Measurements from ENCODE around the gene LONRF2.
"Not testable (repeated sequence)": the region's sequence is repeated elsewhere in the genome, so short reads cannot be mapped to it uniquely, and the experiment has no call there.

LONRF2 gene

GRCh38 chr2:100262555-100263320 is 59.6 kb downstream of the LONRF2 start:
- ATAC-seq (ENCODE audit: low read depth) (peak; percentile 64), DNase-seq (ENCODE audit: low spot score in 2 of 2) (peak; percentile 62 to 64)
- Mint-ChIP-seq H3K27ac (no peak overlapping the region), H3K9me3 (no peaks in the 10 kb centered on the region), H3K4me3 (no peak overlapping the region), H3K36me3 (no peaks in the 10 kb centered on the region), H3K4me1 (no peaks in the 10 kb centered on the region), H3K27me3 (peaks cover 1% of the 10 kb centered on the region)

GRCh38 chr2:100262046-100262445 is 60.3 kb downstream of the LONRF2 start:
- no peaks in the 10 kb centered on the region for H3K9me3 Mint-ChIP-seq
- H3K4me3 Mint-ChIP-seq = no peak overlapping the region

GRCh38 chr2:100260712-100261620 is 61.3 kb downstream of the LONRF2 start:
- Mint-ChIP-seq H3K27ac (no peak overlapping the region), H3K4me1 (no peaks in the 10 kb centered on the region), H3K4me3 (no peak overlapping the region), H3K36me3 (no peaks in the 10 kb centered on the region), H3K27me3 (peaks cover 3% of the 10 kb centered on the region), H3K9me3 (no peaks in the 10 kb centered on the region)
- DNase-seq (ENCODE audit: low spot score in 2 of 2) (peak; percentile 48 to 58), ATAC-seq (ENCODE audit: low read depth) (peak; percentile 78)

More at GRCh38 chr2:100262046-100262445, 60.3 kb downstream of the LONRF2 start:
- Mint-ChIP-seq H3K27me3 (peaks cover 3% of the 10 kb centered on the region), H3K27ac (no peak overlapping the region), H3K4me1 (no peaks in the 10 kb centered on the region), H3K36me3 (no peaks in the 10 kb centered on the region)
- DNase-seq (ENCODE audit: low spot score in 2 of 2) = no peak
- no peak for ATAC-seq (ENCODE audit: low read depth)

- Mint-ChIP-seq H3K4me3 (no peak overlapping the region), H3K36me3 (no peaks in the 10 kb centered on the region), H3K27ac (no peak overlapping the region), H3K27me3 (peaks cover 3% of the 10 kb centered on the region), H3K9me3 (no peaks in the 10 kb centered on the region), H3K4me1 (no peaks in the 10 kb centered on the region)
- ATAC-seq (ENCODE audit: low read depth) = no peak
- no peak for DNase-seq (ENCODE audit: low spot score in 2 of 2)
These were observed 63.2 kb downstream of the LONRF2 start for GRCh38 chr2:100259106-100259505.

DNA sequence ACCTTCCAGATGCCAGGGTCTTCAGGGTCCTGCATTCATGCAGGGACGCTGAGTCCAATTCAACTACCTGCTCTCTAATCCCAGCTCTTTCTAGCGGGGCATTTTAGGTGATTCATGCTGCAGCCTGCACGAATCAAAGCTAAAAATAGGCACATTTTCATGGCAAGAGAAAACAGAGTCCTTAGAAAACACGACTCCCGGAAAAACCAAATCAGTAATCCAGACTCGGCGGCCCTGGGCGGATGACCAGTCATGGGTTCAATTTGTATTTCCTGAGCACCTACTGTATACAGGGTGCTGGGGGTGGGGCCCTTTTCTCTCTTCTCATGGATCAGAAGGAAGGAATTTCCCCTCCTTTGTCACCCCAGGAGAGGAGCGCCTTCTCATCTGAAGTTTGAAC is 64.4 kb downstream of the LONRF2 start:
- no peak for ATAC-seq (ENCODE audit: low read depth)
- Mint-ChIP-seq H3K4me3 (no peak overlapping the region), H3K27ac (no peak overlapping the region), H3K27me3 (peaks cover 2% of the 10 kb centered on the region), H3K9me3 (no peaks in the 10 kb centered on the region), H3K4me1 (no peaks in the 10 kb centered on the region), H3K36me3 (no peaks in the 10 kb centered on the region)
- no peak for DNase-seq (ENCODE audit: low spot score in 2 of 2)

GRCh38 chr2:100256849-100257248 is 65.5 kb downstream of the LONRF2 start:
- Mint-ChIP-seq H3K27ac (no peak overlapping the region), H3K9me3 (no peaks in the 10 kb centered on the region), H3K27me3 (peaks cover 2% of the 10 kb centered on the region), H3K36me3 (no peaks in the 10 kb centered on the region), H3K4me1 (no peaks in the 10 kb centered on the region), H3K4me3 (no peak overlapping the region)
- ATAC-seq (ENCODE audit: low read depth) (no peak), DNase-seq (ENCODE audit: low spot score in 2 of 2) (no peak)

- H3K9me3 Mint-ChIP-seq = no peaks in the 10 kb centered on the region
- H3K27ac Mint-ChIP-seq = no peak overlapping the region
- DNase-seq (ENCODE audit: low spot score in 2 of 2) (no peak), ATAC-seq (ENCODE audit: low read depth) (no peak)
- no peaks in the 10 kb centered on the region for H3K4me1 Mint-ChIP-seq
- peaks cover 2% of the 10 kb centered on the region for H3K27me3 Mint-ChIP-seq
- no peak overlapping the region for H3K4me3 Mint-ChIP-seq
- H3K36me3 Mint-ChIP-seq = no peaks in the 10 kb centered on the region
These were observed 65.9 kb downstream of the LONRF2 start for GRCh38 chr2:100256416-100256815.

- Mint-ChIP-seq H3K27ac (no peak overlapping the region), H3K9me3 (no peaks in the 10 kb centered on the region), H3K4me1 (peaks cover 12% of the 10 kb centered on the region), H3K4me3 (no peak overlapping the region), H3K27me3 (peaks cover 4% of the 10 kb centered on the region), H3K36me3 (peaks cover 3% of the 10 kb centered on the region)
- DNase-seq (ENCODE audit: low spot score in 2 of 2) (no peak), ATAC-seq (ENCODE audit: low read depth) (no peak)
These were observed 67.6 kb downstream of the LONRF2 start for GRCh38 chr2:100254646-100255210.

- no peak for DNase-seq (ENCODE audit: low spot score in 2 of 2)
- Mint-ChIP-seq H3K27me3 (peaks cover 4% of the 10 kb centered on the region), H3K27ac (no peak overlapping the region), H3K9me3 (no peaks in the 10 kb centered on the region), H3K36me3 (peaks cover 3% of the 10 kb centered on the region), H3K4me1 (peaks cover 17% of the 10 kb centered on the region), H3K4me3 (no peak overlapping the region)
- ATAC-seq (ENCODE audit: low read depth) = no peak
These were observed 68.5 kb downstream of the LONRF2 start for GRCh38 chr2:100253786-100254185.

DNA sequence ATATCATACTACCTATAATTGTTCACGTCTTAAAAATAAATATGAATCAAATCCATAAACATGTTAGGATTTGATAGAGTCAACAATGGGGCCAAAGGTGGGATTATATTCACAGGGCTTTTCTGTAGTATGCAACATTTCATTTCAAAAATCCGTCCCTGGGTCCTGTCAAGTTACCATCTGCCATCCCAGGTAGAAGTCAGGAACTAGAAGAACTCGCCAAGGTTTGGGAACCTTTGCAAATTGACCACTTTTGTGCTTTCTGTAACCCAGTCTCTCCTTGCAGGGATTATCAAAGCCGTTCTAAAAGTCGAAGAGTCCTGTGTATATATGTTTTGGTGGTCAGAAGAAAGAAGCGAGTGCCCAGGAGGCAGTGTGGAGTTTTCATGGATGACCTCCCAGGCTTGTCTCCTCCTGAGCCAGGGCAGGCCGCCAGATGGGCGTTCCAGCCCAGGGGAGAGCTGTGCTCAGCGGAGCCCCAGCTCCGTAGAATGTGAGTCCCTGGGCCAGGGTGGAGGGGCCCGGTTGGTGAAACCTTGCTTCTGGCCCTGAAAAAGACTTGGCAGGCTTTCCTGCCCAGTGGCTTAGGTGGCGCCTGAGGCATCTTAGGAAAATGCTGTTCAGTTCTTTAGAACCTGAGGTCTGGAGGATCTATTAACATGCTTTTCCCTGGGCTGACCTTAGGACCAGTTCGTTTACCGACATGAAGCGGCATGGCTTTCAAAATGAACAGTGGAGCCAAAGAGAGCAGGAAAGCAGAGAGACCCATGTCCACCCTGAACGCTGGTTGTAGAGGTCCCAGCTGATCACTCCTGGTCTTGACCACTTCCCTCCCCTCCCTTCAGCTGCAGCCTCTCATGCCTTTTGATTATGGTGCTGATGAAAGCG is 69.2 kb downstream of the LONRF2 start:
- Mint-ChIP-seq H3K9me3 (no peaks in the 10 kb centered on the region), H3K36me3 (peaks cover 3% of the 10 kb centered on the region), H3K4me1 (peaks cover 22% of the 10 kb centered on the region), H3K4me3 (no peak overlapping the region), H3K27ac (no peak overlapping the region), H3K27me3 (peaks cover 4% of the 10 kb centered on the region)
- DNase-seq (ENCODE audit: low spot score in 2 of 2) (no peak), ATAC-seq (ENCODE audit: low read depth) (no peak)

GRCh38 chr2:100250645-100251044 is 71.7 kb downstream of the LONRF2 start:
- Mint-ChIP-seq H3K4me3 (peak overlapping the region; percentile 19), H3K27ac (peak overlapping the region; percentile 78), H3K27me3 (peaks cover 7% of the 10 kb centered on the region), H3K4me1 (peaks cover 38% of the 10 kb centered on the region), H3K9me3 (peaks cover 2% of the 10 kb centered on the region), H3K36me3 (peaks cover 5% of the 10 kb centered on the region)
- peak; percentile 50 for ATAC-seq (ENCODE audit: low read depth)
- peak in 1 of 2 donors; percentile 51 for DNase-seq (ENCODE audit: low spot score in 2 of 2)

GRCh38 chr2:100248971-100249370 is 73.3 kb downstream of the LONRF2 start:
- peak overlapping the region; percentile 17 for H3K4me3 Mint-ChIP-seq
- peak overlapping the region; percentile 89 for H3K27ac Mint-ChIP-seq
- peaks cover 7% of the 10 kb centered on the region for H3K27me3 Mint-ChIP-seq
- peaks cover 38% of the 10 kb centered on the region for H3K4me1 Mint-ChIP-seq
- ATAC-seq (ENCODE audit: low read depth) (no peak), DNase-seq (ENCODE audit: low spot score in 2 of 2) (no peak)
- peaks cover 2% of the 10 kb centered on the region for H3K9me3 Mint-ChIP-seq
- H3K36me3 Mint-ChIP-seq = peaks cover 5% of the 10 kb centered on the region

GRCh38 chr2:100248556-100248955 is 73.7 kb downstream of the LONRF2 start:
- peak overlapping the region; percentile 89 for H3K27ac Mint-ChIP-seq

More at GRCh38 chr2:100248556-100248955, 73.7 kb downstream of the LONRF2 start:
- not testable (repeated sequence) for DNase-seq (ENCODE audit: low spot score in 2 of 2); H3K27me3 Mint-ChIP-seq; H3K36me3 Mint-ChIP-seq; ATAC-seq (ENCODE audit: low read depth); H3K9me3 Mint-ChIP-seq
- Mint-ChIP-seq H3K4me3 (peak overlapping the region; percentile 17), H3K4me1 (peaks cover 40% of the 10 kb centered on the region)

All from memory B cell (primary cell).